ENCODE data around the gene ERICH4.
A peak's percentile ranks its signal among the peaks of the same experiment; 100 is the strongest.
"Not testable (repeated sequence)": the region's sequence is repeated elsewhere in the genome, so short reads cannot be mapped to it uniquely, and the experiment has no call there.

The ERICH4 gene

DNA sequence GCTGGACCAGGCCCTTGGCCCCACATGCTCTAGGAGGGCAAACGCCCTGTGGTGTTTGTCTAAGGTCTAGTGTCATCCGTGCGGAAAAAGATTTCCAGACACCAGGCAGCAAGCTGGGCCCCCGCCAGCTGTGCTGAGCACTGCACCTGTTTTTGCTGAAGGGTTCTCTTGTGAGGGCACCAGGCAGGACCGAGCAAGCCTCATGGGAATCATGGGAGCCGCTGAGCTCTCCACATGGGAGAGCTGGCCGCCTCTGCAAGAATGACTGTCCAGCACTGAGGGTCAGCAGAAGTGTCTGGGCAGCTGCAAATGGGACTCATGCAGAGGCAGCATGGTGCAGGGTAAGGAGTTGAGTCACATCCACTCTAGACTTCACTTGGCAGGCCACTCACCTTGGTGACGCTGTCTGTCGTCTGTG is 27.8 kb upstream of the ERICH4 start:
- DNase-seq, result no peak

DNA sequence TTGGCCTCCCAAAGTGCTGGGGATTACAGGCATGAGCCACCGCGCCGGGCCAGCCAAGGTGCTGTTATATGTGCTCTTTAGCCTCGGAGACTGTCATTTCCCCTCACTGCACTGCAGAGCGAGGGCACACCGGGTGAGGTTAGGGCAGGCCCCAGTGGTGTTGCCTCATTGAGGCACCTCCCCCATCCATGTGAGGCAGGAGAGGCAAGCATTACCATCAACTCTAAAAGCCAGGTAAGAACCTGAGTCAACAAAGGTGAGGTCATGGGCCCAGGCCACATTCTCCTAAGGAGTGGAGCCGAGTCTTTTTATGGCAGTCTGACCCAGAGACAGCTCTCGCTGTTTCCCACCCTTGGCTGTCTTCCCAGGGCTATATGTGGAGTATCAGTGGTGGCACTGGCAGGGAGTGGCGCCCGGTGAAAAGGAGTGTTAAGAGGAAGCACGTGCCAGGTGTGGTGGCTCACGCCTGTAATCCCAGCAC is 26.7 kb upstream of the ERICH4 start:
- no peak for DNase-seq

- no peak for DNase-seq
Measured at GRCh38 chr19:41420101-41420880, 22.7 kb upstream of the ERICH4 start.

DNA sequence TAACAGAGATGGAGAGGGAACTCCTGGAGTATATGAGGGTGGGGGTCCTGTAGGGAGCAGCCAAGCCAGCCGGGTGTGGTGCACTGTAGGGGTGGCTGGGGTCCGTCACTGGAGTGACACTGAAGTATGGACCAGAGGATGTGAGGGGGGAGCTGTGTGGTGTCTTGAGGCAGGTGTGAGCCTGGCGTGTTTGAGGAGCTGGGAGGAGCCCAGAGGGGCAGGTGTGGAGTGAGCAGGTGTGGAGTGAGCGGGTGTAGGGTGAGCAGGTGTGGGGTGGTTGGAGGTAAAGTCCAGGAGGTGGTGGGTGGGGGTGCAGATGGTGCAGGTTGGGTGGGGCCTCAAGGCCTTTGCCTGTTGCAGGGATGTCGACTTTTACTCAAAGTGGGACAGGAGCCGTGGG is 21.6 kb upstream of the ERICH4 start:
- DNase-seq, result peak; percentile 44

DNA sequence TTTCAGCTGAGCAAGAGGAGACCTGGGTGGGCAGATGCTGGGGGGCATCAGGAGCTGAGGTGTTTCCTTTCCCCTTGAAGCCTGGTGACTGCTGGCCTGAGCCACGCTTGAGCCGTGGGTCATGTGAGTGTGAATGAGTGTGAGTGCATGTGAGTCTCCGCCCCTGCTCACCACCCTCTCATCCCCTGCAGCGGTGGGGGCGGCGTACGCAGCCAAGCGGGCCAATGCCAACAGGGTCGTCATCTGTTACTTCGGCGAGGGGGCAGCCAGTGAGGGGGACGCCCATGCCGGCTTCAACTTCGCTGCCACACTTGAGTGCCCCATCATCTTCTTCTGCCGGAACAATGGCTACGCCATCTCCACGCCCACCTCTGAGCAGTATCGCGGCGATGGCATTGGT is 21.0 kb upstream of the ERICH4 start:
- DNase-seq, result no peak

DNA sequence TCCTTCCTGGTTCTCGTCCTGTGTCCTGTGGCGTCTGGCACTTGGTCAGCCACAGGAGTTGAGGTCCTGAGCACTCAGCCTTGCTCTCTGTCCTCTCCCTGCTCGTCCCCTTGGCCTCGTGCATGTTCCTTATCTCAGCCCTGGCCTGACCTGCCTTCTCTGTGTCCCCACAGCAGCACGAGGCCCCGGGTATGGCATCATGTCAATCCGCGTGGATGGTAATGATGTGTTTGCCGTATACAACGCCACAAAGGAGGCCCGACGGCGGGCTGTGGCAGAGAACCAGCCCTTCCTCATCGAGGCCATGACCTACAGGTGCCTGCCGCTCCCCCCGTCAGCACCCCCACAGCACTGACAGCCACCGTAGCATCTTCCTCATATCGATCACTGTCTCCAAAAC is 20.5 kb upstream of the ERICH4 start:
- no peak for DNase-seq

DNA sequence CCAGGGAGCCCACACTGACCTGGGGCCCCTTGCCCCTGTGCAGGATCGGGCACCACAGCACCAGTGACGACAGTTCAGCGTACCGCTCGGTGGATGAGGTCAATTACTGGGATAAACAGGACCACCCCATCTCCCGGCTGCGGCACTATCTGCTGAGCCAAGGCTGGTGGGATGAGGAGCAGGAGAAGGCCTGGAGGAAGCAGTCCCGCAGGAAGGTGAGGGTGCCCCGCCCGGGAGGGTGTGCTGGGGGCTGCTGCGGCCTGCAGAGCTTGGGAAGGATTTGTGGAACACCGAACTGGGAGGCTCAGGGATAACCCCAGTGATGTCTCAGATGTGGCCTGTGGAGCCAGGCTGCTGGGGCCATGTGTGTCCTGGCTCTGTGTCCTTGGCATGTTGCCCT is 20.0 kb upstream of the ERICH4 start:
- DNase-seq, result no peak

- no peak for DNase-seq
Measured at GRCh38 chr19:41424335-41425173, 18.4 kb upstream of the ERICH4 start.

GRCh38 chr19:41425174-41426115 is 17.5 kb upstream of the ERICH4 start:
- no peak for DNase-seq

- DNase-seq, result no peak
Measured at GRCh38 chr19:41426116-41426841, 16.7 kb upstream of the ERICH4 start.

DNA sequence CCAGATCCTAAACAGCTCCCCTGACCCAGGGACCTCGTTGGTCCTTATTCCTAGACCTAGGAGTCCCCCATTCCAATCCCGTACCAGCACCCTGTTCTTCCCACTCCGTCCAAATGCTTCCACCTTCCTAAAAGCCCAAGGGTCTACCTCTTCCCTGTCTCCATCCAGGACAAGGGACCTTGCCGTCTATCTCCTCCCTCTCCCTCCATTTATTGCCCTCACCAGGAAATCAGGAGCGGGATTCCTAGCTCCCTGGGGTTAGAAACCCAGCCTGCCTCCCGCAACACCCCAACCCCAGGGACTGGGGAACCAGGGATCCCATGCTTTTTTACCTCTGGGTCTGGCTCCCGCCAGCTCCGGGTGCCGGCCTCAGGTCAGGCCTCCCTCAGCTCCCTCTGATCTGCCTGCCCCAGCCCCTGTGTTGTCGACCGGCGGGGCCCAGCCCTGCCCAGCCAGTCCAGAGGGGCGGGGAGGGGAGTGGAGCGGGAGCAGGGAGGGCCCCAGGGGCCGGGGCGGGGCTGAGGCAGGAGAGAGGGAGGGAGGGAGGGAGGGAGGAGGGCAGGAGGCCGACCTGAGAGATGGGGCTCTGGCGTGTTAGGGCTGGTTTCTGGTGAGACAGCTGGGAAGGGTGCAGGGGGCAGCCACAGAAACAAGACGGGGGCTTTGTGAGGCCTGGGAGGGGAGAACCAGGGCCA is 15.9 kb upstream of the ERICH4 start, which contains the start of gene B3GNT8:
Gene B3GNT8, minus strand, starts transcription at position 423 of the 695 bp plus-strand sequence. CDS start 596 bp downstream, outside the sequence.
- no peak for DNase-seq

DNA sequence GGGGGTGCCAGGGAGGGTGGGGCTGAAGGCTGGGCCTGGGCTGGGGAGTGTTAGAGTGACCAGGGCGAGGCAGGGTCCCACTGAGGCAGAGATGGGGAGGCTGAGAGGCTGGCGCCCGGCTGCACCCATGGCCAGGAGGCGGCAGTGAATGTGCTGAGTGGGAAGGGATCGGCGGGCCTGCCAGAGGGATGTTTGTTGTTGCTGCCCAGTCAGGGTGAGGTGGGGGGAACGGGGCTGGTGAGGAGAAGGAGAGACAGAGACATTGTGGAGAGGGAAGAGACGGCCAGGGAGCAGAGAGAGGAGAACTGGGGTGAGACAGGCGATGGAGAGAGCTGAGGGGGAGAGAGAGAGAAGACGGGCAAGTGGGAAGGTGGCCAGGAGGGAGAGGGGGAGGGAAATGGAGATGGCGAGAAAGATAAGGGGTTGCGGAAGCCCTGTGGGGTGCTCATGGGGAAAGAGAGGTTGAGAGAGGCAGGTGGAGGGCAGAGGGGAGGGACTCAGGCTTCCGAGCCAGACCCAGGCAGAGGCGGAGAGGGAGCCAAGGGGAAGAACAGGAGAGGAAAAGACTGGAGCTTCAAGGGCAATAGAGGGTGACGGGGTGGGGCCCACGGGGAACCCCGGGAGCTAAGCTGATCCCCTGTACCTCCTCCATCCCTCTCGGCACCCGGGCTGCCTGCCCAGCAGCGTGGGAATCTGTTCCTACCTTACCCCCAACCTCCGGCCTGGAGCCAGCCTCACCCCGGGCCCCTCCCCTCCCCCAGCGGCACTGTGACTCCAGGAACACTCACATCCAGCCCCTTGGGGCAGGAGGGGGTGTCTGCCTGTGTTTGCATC is 15.1 kb upstream of the ERICH4 start:
- DNase-seq, result no peak

- DNase-seq, result no peak
Measured at GRCh38 chr19:41428481-41428859, 14.5 kb upstream of the ERICH4 start.

DNA sequence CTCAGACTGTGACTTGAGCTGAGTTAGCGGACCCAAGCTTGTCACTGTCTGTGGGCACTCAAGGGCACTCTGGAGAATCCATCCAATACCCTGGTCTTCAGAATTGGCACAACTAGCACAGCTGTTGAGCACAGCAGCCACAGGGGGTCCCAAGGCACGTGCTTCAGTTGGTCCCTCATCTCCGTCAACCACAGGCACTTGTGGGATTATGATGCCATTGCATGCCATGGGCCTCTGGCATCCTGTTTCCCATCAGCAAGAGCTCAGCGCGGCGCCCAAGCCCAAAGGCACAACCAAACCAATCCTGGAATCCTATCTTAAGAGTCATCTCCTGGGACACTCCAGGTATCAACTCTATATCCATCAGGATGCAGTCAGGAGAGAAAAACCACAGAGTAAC is 12.0 kb upstream of the ERICH4 start:
- no peak for DNase-seq

GRCh38 chr19:41431426-41432386 is 11.2 kb upstream of the ERICH4 start:
- no peak for DNase-seq

DNA sequence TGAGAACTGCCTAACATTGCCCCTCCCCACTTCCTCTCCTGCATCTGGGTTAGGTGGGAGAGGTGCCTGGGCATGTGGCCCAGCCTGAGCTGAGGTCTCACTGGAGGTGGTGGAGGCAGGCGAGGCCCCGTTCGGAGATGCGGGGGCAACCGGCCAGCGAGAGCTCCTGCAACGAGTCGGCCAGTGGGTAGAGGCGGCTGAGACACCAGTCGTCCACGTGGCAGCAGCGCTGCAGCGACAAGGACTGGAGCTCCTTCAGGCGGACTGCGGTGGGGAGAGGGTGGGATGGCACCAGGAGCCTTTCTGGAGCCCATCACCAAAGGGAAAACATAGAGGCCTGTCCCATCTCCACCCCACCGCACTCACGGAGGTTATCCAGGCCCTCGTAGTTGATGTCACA is 9.8 kb upstream of the ERICH4 start:
- no peak for DNase-seq

DNA sequence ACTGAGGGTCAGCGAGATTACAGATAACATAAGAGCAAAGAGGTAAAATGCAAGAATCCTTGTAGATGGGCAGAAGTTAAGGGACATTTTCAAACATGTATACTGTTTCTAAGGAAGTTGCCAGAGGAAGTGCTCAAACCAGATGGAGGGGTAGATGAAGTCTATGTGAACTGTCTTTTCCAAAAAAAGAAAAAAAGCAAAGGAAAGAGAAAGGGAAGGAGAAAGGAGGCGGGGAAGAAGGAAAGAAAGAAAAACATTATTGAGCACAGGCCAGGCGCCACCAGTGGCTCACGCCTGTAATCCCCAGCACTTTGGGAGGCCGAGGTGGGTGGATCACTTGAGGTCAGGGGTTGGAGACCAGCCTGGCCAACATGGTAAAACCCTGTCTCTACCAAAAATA is 8.5 kb upstream of the ERICH4 start:
- DNase-seq, result no peak

- DNase-seq, result not testable (repeated sequence)
Measured at GRCh38 chr19:41435376-41435775, 7.6 kb upstream of the ERICH4 start.

- DNase-seq, result no peak
Measured at GRCh38 chr19:41435936-41436673, 6.9 kb upstream of the ERICH4 start.

All from NCI-H1417 treated with DMSO at 0.1 percent for 48 hours (cell line).